ENCODE results near the gene UBA6.
"Not testable (repeated sequence)": the region's sequence is repeated elsewhere in the genome, so short reads cannot be mapped to it uniquely, and the experiment has no call there.

Gene UBA6

DNA sequence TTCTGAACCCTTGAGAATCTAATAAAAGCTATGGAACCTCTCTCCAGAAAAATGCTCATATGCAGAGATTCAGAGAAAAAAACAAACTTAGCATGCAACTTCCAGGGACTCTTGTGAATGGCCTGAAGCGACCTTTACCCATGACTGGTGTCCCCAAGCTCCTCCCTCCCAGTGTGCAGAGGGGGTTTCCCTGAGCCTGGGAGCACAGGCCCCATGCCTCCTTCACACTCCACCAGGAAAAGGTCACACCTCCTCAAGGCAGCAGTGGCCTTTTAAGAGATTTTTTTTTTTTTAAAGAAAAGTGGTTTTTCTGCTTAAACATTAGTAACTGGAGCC is 13.3 kb upstream of the UBA6 start:
- DNase-seq (ENCODE audit: extremely low read depth in 1 of 2, low read depth in 1 of 2): peak; percentile 15 to 19

DNA sequence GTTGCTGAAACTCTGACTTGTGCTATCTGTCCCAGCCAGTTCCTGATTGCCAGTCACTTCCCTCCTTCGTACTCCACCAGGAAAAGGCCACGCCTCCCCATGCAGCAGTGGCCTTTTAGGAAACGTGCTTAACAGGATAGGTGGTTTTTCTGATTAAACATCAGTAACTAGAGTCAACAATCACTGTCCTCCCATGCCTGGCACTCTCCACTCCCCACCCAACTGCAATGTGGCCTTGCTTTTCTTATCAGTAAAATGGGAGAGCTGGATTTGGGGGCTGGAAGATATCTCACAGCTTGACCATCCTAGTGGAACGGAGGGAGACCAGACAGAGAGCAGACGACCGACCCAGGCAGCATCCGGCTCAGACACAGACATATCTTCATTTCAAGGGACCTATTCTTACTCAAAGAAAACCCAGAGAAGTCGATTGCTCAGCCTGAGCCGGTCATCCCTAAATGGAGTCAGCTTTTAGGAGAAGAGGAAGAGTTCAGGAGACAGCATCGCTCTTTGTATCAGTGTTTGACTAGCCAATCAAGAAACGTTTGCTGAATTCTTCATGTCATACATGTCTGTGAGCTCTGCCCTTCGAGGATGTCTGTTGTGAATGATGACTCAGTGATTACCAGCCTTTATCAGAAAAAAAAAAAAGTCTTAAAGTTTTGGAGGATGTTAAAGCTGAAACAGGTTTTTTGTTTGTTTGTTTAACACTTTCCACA is 12.7 kb upstream of the UBA6 start:
- no peak for DNase-seq (ENCODE audit: extremely low read depth in 1 of 2, low read depth in 1 of 2)

DNA sequence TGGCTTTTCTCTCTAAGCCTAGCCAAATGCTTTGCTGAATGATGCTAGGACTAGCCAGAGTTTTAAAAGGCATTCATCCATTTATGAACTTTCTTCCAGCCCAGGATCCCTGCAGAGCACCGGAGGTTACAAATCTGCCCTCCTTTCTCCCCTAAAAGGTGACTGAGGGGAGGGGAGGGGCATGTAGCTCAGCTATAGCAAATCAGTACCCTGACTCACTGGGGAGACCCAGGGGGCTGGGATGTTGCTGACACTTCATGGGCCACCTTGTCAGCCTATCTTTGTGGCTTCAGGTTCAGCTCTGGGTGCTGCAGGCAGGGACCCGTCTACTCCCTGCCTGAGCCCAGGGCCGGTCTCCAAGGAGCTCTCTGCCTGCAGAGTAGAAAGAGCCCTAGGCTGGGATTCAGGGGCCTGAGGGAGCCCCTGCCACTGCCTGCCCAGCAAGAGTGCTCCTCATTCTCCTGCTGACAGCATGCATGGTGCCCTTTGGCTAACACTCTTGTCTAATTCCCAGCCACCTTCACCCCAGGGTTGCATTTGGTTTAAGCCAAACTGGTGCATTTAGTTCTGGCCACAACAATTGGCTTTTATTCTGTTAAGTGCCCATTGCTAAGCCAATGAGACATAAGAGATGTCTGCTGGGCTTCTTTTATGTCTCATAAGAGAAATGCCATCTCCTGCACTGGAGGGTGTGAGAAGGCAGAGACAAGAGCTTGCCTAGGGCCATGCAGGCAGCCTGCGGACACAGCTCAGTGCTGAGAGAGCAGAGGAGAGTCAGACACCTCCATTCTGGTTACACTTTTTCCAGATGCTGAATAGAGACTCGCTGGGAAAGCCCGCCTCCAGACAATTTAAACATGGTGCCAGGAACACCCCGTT is 11.9 kb upstream of the UBA6 start:
- no peak for DNase-seq (ENCODE audit: extremely low read depth in 1 of 2, low read depth in 1 of 2)

DNA sequence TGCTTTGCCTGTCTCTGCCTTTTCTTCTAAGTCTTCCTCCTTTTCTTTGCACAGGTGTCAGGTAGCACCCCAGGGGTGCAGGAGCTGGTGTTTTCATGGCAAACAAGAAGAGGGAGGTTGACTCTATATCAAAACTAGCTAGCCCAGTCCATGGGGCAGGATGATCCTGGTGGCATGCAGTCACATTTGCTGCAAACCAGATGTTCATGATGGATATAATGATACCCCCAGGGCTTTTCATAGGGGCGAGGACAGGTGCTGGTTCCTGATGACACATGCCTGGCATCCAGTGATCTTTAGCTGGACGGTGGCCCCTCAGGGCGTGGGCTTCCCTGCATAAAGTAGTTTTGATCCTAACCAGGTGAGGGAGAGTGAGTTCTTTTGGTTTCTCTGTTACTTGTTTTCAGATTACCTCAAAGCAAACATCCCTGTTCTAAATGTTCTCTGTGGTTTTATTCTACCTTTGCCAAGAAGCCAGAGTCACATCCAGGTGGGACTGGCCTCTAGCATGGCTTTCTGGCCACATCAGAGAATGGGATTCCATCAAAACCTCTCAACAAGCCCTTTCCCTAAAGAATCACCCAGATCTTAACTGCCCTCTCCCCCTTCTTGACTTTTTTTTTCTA is 11.2 kb upstream of the UBA6 start:
- DNase-seq (ENCODE audit: extremely low read depth in 1 of 2, low read depth in 1 of 2): no peak

DNA sequence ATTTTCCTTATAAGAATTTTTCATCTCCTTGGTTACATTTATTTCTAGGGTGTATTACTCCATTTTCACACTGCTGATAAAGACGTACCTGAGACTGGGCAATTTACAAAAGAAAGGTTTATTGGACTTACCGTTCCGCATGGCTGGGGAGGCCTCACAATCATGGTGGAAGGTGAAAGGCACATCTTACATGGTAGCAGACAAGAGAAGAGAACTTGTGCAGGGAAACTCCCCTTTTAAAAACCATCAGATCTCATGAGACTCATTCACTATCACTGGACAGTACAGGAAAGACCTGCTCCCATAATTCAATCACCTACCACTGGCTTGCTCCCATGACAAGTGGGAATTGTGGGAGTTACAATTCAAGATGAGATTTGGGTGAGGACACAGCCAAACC is 5.7 kb upstream of the UBA6 start:
- DNase-seq (ENCODE audit: extremely low read depth in 1 of 2, low read depth in 1 of 2): not testable (repeated sequence)

DNA sequence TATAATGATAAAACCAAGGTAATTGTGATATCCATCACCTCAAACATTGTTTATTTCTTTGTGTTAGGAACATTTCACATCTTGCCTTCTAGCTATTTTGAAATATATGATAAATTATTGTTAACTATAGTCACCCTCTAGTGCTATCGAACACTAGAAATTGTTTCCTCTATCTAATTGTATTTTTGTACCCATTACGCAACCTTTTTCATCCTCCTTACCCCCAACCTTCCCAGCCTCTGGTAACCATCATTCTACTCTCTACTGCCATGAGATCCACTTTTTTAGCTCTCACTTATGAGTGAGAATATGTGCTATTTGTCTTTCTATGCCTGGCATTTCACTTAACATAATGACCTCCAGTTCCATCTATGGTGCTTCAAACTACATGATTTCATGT is 3.9 kb upstream of the UBA6 start:
- DNase-seq (ENCODE audit: extremely low read depth in 1 of 2, low read depth in 1 of 2): no peak

DNA sequence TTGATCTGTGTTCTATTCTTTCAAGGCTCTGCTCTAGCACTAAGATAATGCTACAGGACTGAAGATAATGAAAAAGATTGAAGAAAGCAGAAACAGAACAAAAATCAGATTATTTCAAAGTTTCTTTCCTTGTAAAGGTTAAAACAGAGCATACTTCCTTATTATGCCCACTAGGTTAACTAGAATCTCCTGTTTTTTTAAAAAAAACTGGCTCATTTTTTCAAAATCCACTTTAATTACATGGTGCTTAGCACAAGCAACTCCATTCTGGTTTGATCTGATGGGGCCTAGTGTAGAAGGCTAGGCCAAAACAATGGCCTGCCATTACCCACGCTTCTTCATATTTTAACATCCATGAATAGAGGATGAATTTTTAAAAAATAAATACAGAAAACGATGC is 1.2 kb upstream of the UBA6 start:
- DNase-seq (ENCODE audit: extremely low read depth in 1 of 2, low read depth in 1 of 2): no peak

DNA sequence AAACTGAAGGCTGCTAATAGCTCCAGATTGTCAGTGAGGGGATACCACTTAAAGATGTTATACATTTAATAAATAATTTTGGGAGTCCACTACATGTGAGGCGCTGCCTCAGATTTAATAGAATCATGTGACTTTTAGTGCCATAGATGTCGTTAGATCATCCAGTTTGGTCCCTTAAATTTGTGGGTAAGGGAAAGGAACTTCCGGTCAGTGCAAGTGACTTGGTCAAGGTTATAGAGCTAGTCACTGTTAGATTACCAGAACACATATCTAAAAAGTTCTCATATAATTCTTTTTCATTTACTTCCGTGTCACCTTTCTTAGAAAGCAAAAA is 529 bp upstream of the UBA6 start:
- no peak for DNase-seq (ENCODE audit: extremely low read depth in 1 of 2, low read depth in 1 of 2)

DNA sequence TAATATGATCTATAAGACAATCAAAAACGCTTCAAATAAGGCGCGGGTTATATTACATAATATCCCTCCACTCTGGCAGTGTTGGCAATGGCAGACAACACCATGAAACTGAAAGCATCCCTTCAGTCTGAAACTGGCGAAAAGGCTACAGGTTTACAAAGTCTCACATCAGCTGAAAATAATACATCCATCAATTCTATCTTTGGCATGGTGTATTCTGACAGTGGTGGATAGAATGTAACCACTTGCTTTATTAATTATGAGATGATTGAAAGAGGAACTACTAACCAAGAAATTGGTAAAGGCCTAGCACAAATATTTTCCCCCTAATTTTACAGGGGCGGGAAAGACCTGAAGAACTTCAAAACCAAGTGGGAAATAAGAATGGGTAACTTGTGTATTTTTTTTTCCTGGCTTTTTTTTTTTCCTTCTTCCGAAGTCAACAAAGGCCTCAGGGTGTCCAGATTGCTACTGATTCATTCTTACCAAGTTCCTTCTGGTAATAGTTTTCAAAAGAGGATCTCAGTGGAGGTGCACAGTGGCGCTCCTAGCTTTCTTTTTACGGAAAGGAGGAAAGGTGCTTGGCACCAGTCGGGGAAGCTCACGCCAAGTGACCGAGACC is 728 bp downstream of the UBA6 start:
- DNase-seq (ENCODE audit: extremely low read depth in 1 of 2, low read depth in 1 of 2): no peak

DNA sequence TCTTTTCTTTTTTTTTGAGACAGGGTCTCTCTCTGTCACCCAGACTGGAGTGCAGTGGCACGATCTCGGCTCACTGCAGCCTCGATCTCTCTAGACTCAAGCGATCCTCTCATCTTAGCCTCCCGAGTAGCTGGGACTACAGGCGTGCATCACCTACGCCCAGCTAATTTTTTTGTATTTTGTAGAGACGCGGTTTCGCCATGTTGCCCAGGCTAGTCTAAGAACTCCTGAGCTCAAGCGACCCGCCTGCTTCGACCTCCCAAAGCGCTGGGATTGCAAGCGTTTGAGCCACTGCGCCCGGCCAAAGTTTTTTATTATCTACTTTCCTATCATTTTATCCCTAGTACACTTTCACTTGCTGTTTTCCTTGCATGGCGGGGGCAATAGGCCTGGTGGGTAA is 1.4 kb downstream of the UBA6 start:
- no peak for DNase-seq (ENCODE audit: extremely low read depth in 1 of 2, low read depth in 1 of 2)

DNA sequence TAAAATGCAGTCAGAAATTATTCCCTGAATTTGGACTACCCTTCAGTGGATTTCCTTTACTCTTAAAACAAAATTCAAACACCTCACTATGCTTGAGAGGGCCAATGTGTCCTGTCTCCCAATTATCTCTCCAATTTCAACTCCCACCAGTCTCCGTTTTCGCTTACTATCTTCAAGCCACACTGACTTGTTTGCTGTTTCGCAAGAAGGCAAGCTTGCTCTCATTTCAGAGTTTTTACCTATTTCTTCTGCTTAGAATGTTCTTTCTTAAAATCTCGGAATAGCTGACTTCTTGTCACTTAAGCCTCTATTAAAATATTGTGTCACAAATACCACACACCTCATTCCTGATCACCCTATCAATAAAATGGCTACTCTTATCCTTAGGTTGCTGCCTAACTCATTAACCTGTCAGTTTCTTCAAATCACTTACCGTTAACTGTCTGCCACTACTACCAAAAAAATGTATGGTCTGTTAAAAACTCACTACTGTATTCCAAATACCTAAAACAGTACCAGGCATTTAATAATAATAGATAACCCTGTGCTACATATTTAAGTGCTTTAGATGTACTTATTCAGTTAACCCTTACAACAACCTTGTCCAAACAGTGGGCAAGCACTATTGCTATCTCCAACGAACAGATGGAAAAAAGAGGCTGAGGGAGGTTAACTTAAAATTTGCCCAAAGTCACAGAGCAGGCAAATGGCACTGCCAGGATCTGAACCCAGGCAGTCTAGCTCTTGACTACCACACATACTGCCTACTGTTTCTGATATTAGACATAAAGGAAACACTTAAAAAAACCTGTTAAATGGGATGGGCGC is 2.9 kb downstream of the UBA6 start:
- no peak for DNase-seq (ENCODE audit: extremely low read depth in 1 of 2, low read depth in 1 of 2)

DNA sequence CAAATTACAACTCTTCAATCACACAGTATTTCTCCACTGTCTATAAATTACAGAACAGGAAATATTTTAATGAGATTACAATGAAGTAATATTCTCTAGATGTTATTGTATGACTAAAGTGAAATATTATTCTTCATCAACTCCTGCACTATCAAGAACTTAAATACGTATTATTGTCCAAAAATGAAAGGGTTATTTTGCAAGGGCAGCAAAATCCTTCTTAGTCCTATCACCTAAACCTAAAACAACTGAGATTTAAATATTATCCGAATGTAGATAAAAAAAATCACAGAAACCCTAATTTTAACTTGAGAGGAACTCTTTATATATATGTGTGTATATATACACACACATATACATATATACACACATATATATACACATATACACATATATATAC is 4.9 kb downstream of the UBA6 start:
- no peak for DNase-seq (ENCODE audit: extremely low read depth in 1 of 2, low read depth in 1 of 2)

DNA sequence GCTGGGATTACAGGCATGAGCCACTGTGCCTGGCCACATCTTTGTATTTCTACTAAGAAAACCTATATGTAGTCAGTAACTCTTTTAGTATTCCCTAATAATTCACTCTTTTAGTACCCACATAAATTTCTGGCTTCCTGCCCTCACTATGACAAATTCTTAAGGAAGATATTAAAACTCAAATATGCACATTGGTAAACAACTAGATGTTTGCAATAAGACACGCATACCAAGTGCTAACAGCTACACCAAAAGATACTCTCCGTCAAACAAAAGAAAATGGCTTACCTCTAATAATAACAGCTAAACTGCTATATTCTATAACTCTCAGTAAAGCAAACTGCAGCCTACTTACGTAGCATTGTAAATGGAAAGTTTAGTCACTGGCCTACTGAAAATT is 6.3 kb downstream of the UBA6 start:
- no peak for DNase-seq (ENCODE audit: extremely low read depth in 1 of 2, low read depth in 1 of 2)

DNA sequence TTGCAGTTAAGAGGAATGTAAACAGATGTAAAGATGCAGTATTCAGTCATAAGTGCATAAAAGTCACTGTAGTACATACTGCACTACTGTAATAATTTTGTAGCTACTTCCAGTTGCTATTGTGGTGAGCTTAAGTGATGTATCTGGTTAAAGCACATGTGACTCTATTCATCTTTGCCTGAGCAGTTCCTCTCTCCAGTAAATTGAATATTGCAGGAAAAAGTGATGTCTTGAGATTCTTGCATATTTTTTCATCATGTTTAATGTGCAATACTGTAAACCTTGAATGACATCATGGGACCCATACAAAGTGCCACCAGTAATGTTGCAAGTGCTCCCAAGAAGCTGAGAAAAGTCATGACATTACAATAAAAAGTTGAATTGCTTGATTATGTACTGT is 9.6 kb downstream of the UBA6 start:
- no peak for DNase-seq (ENCODE audit: extremely low read depth in 1 of 2, low read depth in 1 of 2)

DNA sequence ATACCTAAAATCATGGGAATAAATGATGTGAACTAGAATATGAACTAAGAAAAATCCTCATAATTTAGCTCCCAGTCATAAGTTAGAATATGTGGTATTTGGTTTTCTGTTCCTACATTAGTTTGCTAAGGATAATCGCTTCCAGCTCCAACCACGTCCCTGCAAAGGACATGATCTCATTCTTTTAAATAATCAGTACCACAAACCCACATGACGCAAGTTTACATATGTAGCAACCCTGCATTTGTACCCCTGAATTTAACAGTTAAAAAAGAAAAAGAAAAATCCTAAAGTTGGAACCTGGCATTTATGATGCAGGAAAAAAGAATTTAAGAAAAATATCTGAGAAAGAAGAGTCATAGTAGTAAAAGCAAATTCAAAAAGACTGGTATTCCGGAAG is 13.3 kb downstream of the UBA6 start:
- no peak for DNase-seq (ENCODE audit: extremely low read depth in 1 of 2, low read depth in 1 of 2)

DNA sequence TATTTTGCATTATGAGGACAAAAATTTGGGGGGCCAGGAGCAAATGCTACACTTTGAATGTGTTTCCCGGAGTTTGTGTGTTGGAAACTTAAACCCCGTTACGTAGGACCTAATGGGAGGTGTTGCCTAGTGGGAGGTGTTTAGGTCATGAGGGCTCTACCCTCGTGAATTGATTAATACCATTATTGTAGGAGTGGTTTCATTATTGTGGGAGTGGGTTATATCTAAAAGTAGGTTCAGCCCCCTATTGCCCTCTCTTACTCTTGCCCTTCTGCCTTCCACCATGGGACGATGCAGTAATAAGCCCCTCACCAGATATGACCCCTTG is 15.5 kb downstream of the UBA6 start:
- DNase-seq (ENCODE audit: extremely low read depth in 1 of 2, low read depth in 1 of 2): no peak

DNA sequence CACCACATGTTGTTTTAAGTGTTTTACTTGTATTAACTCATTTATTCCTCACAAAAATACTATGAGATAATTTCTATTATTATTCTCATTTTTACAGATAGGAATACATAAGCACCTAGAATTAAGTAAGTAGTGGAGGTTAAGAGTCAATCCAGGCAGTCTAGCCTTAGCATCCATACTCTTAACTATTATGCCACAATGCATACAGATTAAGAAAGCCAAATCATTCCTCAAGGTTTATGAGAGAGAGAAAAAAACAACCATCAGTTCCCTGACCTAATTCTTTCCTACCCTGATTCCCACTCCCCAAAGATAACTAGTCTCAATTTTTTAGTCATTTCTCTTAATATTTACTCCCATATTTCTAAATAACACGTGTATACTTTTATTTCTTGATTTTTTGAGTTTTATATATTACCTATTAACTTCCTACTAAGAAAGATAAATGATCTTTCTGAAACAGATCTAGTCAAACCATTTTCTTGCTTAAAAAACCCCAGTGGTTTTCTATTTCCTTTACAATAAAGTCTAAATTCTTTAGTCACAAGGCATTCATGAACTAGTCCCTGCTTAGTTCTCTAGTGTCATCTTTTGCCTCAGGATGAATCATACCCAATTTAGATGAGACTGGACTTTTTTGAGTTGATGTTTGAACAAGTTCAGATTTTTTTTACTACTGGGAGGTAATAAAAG is 16.0 kb downstream of the UBA6 start:
- DNase-seq (ENCODE audit: extremely low read depth in 1 of 2, low read depth in 1 of 2): no peak

DNA sequence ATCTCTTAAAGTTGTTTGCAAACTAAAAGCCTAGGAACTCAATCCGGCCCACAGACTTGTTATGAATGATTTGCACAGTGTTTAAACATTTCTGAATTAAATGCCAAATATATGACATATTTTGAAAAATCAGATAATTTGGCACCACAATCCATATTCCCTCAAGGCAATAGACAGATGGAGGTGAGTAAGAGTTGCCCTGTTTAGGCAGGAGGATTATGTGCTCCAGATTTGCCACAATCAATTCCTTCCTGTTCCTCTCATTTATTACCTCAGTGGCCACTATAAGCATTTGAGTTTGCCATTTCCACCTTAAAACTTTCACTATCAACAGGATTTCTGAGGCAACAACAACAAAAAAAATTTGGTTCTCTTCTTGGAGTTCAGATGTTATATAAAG is 18.7 kb downstream of the UBA6 start:
- no peak for DNase-seq (ENCODE audit: extremely low read depth in 1 of 2, low read depth in 1 of 2)

DNA sequence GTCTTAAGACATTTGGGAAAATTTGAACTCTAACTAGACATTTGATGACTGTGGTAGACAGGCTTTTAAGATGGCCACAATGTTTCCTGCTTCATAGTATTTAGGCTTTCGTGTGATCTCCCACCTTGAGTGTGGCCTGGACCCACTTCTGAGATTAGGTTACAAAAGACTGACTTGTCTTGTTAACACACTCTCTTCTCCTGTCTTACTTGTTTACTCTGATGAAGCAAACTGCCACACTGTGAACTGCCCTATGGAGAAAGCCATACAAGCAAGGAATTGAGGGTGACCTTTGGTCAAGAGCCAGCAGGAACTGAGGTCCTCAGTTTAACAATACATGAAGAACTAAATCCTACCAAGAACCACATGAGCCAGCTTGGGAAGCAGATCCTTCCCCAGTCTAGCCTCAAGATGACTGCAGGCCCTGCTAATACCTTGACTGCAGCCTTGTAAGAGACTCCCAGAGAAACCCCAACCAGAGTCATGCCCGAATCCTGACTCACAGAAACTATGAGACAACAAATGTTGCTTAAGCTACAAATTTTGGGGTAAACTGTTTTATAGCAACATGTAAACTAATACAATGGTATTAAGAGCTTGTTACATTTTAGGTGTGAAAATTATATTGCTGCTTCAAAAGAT is 20.3 kb downstream of the UBA6 start:
- DNase-seq (ENCODE audit: extremely low read depth in 1 of 2, low read depth in 1 of 2): no peak

DNA sequence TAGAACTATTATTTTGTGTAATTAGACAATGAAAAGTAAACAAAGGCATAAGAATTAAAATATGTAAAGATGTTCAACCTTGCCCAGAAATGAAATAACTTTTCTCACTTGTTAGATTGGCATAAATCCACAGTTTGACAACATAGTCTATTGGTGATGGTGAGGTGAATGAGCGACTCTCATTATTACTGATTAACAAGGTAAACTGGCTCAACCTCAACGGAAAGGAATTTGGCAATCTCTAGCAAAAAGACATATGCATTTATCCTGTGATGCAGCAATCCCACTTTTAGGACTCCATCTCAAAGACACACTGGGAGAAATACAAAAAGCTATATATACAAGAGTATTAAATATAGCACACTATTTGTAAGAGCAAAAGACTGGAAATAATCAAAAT is 22.3 kb downstream of the UBA6 start:
- DNase-seq (ENCODE audit: extremely low read depth in 1 of 2, low read depth in 1 of 2): no peak

Data from stimulated activated CD8-positive, alpha-beta memory T cell treated with anti-CD3 and anti-CD28 coated beads, Interleukin-7, amount 100 ng/mL, for 48 hours (primary cell).